ENCODE data around the gene EPN2. TPM values are rescaled to one million over a fixed set of nuclear protein-coding genes. Genes with fewer than 3 reads are reported as not detected.

Gene EPN2
- total RNA-seq, 1 experiment from 2014 or later: 31.3 TPM

- no peak overlapping the region for H3K27ac Mint-ChIP-seq (ENCODE audit: unreplicated experiment)
- H3K27me3 Mint-ChIP-seq (ENCODE audit: unreplicated experiment): no peaks in the 10 kb centered on the region
- TF ChIP-seq CTCF (IDR thresholded peaks at IDR 0.05; ENCODE audit: unreplicated experiment): no peak
- no peaks in the 10 kb centered on the region for H3K9me3 Mint-ChIP-seq (ENCODE audit: low read depth, unreplicated experiment)
- CTCF ChIA-PET: interaction anchor here (0.6 kb wide), 1 partner anchor 36 kb away, joined by 4 read pairs; no protein-coding TSS in a partner anchor
- no peak overlapping the region for H3K4me3 Mint-ChIP-seq (ENCODE audit: low read depth, unreplicated experiment)
- H3K36me3 Mint-ChIP-seq (ENCODE audit: insufficient read depth, unreplicated experiment): peaks cover 5% of the 10 kb centered on the region
- no peaks in the 10 kb centered on the region for H3K4me1 Mint-ChIP-seq (ENCODE audit: low read depth, unreplicated experiment)
- intact Hi-C loops (cut with micrococcal nuclease; ENCODE audit: unreplicated experiment): no loop called here
- no TSS peak for BruUV-seq (replicated peaks)
- DNase-seq: no peak
Measured at GRCh38 chr17:19301973-19302372, 64.8 kb downstream of the EPN2 start.

DNA sequence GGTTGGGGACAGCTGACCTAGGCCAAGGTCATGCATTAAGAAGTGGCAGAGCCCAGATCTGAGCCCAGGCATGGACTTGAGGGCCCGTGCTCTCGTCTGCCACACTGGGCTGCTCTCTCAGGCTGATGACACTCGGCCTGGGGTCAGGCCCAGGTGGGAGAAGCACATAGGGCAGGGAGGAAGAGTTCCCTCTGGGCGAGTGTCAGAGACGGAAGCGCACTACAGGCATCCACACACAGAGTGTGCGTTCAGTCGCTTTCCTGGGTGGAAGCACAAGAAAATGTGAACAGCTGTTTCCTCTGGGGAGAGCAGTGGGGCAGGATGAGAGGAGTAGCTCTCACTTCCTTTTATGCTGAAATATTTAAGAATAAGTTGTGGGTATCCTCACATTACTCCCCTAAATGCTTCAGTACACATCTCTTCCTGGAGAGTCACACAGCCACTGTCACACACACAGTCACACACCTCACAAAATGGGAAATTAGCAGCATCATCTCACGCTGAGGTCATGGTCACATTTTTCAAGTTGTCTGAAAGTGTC lies 65.7 kb downstream of the EPN2 start:
- TF ChIP-seq CTCF (IDR thresholded peaks at IDR 0.05; ENCODE audit: unreplicated experiment): no peak
- CTCF ChIA-PET: no interaction called here
- H3K27ac Mint-ChIP-seq (ENCODE audit: unreplicated experiment): no peak overlapping the region
- DNase-seq: no peak
- H3K4me3 Mint-ChIP-seq (ENCODE audit: low read depth, unreplicated experiment): no peak overlapping the region
- peaks cover 5% of the 10 kb centered on the region for H3K36me3 Mint-ChIP-seq (ENCODE audit: insufficient read depth, unreplicated experiment)
- intact Hi-C loops (cut with micrococcal nuclease; ENCODE audit: unreplicated experiment): no loop called here
- H3K27me3 Mint-ChIP-seq (ENCODE audit: unreplicated experiment): no peaks in the 10 kb centered on the region
- BruUV-seq (replicated peaks): no TSS peak
- H3K9me3 Mint-ChIP-seq (ENCODE audit: low read depth, unreplicated experiment): no peaks in the 10 kb centered on the region
- no peaks in the 10 kb centered on the region for H3K4me1 Mint-ChIP-seq (ENCODE audit: low read depth, unreplicated experiment)

DNA sequence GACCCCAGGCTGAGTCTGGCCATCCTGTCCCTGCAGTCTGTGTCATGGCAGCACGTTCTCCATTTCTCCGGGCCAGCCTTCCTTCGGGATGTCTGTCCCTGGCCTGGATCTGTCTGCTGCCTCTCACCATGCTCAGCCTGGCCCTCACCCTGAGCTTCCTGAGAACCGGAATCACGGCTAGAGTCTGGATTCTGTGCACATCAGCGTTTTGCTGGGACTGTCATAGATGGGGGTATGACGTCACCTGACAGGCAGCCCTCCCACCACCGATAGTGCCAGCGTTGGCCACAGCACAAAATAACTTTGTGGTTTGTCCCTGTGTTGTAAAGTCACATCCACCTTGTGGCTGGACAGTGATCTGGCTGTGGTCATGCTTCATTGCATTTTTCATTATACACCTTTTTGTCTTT lies 66.2 kb downstream of the EPN2 start:
- H3K36me3 Mint-ChIP-seq (ENCODE audit: insufficient read depth, unreplicated experiment): peaks cover 5% of the 10 kb centered on the region
- H3K9me3 Mint-ChIP-seq (ENCODE audit: low read depth, unreplicated experiment): no peaks in the 10 kb centered on the region
- H3K4me3 Mint-ChIP-seq (ENCODE audit: low read depth, unreplicated experiment): no peak overlapping the region
- H3K4me1 Mint-ChIP-seq (ENCODE audit: low read depth, unreplicated experiment): no peaks in the 10 kb centered on the region
- CTCF ChIA-PET: no interaction called here
- no peak overlapping the region for H3K27ac Mint-ChIP-seq (ENCODE audit: unreplicated experiment)
- intact Hi-C loops (cut with micrococcal nuclease; ENCODE audit: unreplicated experiment): no loop called here
- no peaks in the 10 kb centered on the region for H3K27me3 Mint-ChIP-seq (ENCODE audit: unreplicated experiment)
- no peak for TF ChIP-seq CTCF (IDR thresholded peaks at IDR 0.05; ENCODE audit: unreplicated experiment)
- no TSS peak for BruUV-seq (replicated peaks)
- no peak for DNase-seq

DNA sequence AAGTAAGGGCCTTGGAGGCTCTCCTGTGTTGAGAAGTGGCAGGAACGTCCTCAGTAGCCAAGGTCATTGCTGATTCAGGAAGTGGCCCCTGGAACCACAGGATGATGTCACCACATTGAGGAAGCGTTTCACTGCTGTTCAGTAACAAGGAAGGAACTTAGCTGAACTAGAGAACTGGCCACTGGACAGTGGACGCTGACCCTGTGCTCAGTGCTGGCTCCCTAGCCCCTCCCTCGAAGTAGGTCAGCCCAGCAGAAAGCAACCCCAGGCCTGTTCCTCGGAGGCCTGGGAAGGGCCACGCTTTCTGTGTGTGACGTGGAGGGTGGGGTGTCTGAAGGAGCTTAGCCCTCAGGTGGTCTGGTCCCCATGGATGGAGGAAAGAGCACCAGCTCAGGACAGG lies 67.0 kb downstream of the EPN2 start:
- Mint-ChIP-seq H3K27me3 (ENCODE audit: unreplicated experiment) (no peaks in the 10 kb centered on the region), H3K27ac (ENCODE audit: unreplicated experiment) (no peak overlapping the region), H3K36me3 (ENCODE audit: insufficient read depth, unreplicated experiment) (peaks cover 5% of the 10 kb centered on the region), H3K9me3 (ENCODE audit: low read depth, unreplicated experiment) (no peaks in the 10 kb centered on the region), H3K4me3 (ENCODE audit: low read depth, unreplicated experiment) (no peak overlapping the region), H3K4me1 (ENCODE audit: low read depth, unreplicated experiment) (no peaks in the 10 kb centered on the region)
- no TSS peak for BruUV-seq (replicated peaks)
- no peak for TF ChIP-seq CTCF (IDR thresholded peaks at IDR 0.05; ENCODE audit: unreplicated experiment)
- CTCF ChIA-PET: interaction anchor here (1.0 kb wide), 1 partner anchor 11 kb away, joined by 4 read pairs; no protein-coding TSS in a partner anchor
- intact Hi-C loops (cut with micrococcal nuclease; ENCODE audit: unreplicated experiment): no loop called here
- peak; percentile 14 for DNase-seq

Data from Calu3 (cell line).